Stimulated activated CD4-positive, alpha-beta T cell treated with anti-CD3 and anti-CD28 coated beads, TNF-alpha, amount 100 ng/mL, for 24 hours (primary cell): Measurements from ENCODE around the gene GABPB2.
A peak's percentile ranks its signal among the peaks of the same experiment; 100 is the strongest.

Experiments used
- DNase-seq, 3 experiments: peaks; one replicate each; pipeline ENCODE4 v3.0.0-alpha.2; 2020; ENCODE audit warnings: low read depth in 3 of 3

The GABPB2 gene

GRCh38 chr1:151133018-151133806, 62.7 kb downstream of the GABPB2 start:
- no peak for DNase-seq

- DNase-seq: no peak
Observed at GRCh38 chr1:151134396-151134795, 63.8 kb downstream of the GABPB2 start.

- DNase-seq: no peak
Observed at GRCh38 chr1:151134991-151135390, 64.4 kb downstream of the GABPB2 start.

DNA sequence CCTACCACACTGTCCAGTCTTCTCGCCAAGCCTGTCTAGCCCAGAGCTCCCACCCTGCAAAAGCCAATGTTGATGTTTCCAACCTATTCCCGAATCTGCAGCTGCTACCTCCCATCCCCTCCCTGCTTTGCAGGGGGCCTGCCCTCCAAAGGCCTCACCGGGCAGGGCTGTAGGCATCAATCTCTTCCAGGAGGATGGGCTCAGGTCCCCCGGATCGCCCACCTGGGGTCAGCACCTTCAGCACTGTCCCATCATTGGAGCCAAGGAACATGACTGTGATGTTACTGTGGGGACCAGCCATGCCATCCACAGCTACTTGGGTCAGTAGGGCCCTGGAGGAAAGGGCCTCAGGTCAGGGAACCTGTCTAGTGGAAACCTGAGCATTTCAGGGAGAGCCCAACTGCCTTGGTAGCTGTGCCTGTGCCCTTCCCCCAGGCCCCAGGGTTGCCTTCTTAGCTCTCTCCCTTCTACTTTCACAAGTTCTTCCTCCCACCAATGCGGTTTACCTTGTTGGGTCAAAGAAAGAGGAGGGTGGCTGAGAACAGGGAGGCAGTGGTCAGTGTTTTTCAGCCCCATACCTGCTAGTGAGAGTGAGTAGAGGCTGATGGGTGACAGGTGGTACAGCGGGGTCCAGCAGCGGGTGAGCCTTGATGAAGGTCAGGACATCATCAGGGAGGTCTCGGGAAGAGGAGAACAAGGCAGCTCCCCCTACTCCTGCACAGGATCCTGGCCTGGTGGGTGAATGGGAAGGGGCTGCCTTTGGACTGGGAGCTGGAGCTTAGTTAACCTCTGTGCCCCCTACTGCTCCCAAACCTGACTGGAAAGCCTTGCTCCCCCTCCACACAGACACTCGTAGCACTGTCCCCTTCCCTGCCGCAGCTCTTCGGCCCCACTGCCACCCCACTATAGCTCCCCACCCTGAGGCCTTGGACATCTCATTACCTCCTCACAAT, 65.1 kb downstream of the GABPB2 start:
- DNase-seq: no peak

GRCh38 chr1:151137789-151138188, 67.2 kb downstream of the GABPB2 start:
- no peak for DNase-seq

- no peak for DNase-seq
Observed at GRCh38 chr1:151142411-151143056, 72.0 kb downstream of the GABPB2 start.

DNA sequence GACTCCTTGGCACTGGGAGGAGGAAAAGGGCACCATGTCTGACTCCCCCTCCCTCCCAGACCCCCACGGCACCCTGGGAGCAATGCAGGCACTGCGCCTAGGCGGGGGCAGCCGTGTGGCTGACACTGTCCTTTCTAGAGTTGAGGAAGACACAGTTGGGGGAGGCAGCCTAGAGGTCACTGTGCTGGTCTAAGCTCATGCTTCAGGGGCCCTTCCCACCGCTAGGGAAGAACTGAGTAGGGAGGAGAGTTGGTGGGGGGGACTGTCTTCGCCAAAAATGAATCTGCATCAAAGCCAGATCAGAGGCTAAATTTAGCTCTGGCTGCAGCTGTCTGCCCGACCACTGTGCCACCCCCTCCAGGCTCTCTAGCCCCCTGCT, 72.5 kb downstream of the GABPB2 start:
- DNase-seq: no peak

DNA sequence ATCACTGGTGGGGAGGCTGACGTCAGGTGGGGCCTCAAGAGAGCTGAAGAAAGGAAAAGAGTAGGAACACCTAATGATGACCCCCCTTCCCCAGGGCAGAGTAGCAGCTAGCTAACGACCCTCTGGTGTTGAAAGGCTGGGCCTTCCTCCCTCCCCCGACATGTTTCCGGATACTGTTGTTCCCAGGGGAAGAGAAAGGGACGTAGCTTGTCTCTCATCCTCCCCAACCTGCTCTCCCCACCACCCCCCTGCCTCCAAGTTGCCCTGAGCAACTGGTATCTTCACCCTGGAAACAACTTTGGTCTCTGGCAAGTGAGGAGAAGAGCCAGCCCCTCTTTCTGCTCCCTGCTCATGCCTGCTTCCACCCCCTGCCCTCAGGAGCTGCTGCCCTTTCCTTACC, 73.4 kb downstream of the GABPB2 start:
- no peak for DNase-seq

DNA sequence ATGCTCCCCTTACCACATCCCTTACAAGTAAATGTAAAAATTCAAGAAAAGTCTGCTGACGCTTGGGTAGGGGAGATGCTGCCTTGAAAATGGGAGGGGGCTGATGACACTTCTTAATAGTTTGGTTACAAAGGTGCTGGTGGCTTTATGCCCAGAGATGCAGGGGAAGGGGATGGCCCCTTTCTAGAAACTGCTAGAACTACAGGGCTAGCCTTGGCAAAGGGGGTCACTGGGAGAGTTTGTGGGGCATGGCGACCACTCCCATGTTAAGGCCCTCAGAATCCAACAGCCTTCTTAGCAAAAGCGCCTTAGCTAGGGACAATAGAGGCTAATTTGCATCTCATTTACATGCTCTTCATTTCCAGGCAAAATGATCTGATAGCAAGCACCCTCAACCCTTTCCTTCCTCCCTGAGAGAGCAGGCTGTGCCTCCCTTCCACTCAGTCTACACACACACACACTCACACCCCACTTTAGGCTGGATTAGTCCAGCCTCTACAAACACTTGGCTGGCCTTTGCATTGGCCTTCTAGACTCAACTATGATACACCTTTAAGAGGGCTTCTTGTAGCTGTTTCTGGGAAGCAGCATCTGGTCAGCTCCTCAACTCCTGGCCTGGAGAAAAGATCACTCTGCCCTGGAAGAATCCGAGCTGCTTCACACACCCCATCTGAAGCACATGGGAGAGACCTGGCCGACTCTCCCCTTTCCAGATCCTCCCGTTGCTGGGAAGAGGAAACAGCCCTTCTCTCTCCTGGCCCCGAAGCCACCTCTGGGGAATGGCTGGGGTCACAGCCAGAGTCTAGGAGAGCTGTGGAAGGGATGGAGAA, 74.1 kb downstream of the GABPB2 start:
- DNase-seq: no peak

GRCh38 chr1:151145304-151146071, 74.9 kb downstream of the GABPB2 start:
- DNase-seq: no peak

- DNase-seq: no peak
Observed at GRCh38 chr1:151146072-151146411, 75.5 kb downstream of the GABPB2 start.

DNA sequence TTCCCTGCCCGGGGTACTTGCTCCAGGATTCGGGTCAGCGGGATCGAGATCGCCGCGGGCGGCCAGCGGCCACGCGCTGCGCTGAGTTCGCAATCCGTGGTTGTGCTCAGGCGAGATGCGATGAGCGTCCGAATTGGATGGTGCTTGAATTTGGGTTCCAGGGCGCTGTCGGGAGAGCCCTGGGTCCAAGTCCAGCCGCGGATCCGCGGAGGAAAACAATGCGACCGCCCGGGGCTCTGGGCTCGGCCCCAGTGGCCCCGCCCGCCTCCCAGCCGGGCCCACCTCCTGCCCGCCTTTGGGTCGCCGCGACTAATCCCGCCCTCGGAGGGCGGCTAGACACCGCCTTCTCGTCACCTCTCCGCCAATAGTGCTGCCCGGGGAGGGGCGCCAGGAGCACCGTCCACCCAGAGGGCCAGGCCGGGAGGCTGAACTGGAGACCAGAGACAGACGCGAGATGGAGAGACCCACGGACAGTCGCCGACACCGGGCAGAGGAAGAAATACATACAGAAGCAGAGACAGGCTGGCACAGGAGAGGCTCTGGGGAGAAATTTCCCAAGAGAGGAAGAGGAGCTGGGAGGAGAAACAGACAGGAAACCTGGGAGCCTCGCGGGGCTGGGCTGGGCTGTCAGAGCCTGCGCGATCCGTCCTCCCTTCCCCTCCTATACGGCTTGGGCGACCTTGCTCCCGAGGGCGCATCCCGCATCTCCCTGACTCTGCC, 76.0 kb downstream of the GABPB2 start, which contains the start of gene SEMA6C:
TSS of gene SEMA6C (minus strand) at position 220 of the 720 bp plus-strand sequence. CDS start 4,010 bp downstream, outside the sequence.
- peak; percentile 72 to 89 (median 74) for DNase-seq

DNA sequence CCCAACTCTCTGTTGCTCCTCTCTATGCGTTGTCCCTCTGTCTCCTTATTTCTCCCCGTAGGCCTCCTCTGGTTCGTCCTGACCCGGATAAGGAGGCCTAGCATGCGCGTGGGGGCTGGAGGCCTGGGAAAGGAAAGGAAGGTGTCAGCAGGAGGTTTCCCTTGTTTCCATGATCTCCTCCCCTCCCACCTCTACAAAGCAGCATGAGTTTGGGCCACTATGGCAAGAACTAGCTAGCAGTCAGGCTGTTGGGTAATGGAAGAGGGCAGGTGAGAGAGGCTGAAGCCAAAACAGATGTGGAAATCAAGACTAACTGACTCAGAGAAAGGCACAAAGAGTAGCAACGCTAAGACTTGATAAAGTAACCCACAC, 76.6 kb downstream of the GABPB2 start:
- no peak for DNase-seq

GRCh38 chr1:151147665-151148064, 77.1 kb downstream of the GABPB2 start:
- DNase-seq: no peak

DNA sequence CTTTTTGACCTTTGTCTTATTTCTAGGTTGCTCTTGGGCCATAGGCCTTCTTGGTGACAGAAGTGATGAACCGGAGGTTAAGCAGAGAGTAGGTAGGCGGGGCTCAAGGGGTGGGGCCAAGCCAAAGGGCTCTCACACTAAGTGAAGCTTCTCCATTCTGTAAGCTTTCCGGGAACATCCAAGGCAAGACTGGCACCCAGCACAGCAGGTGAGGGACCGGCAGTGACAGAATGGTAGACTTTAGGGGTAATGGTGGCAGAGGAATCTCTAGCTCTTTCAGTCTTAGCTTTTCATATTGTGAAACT, 85.9 kb downstream of the GABPB2 start, which contains the start of gene TNFAIP8L2:
TSS of gene TNFAIP8L2 (plus strand) at position 135 of the 305 bp plus-strand sequence. CDS start 2,049 bp downstream, outside the sequence.
- DNase-seq: peak; percentile 54 to 86 (median 62)

DNA sequence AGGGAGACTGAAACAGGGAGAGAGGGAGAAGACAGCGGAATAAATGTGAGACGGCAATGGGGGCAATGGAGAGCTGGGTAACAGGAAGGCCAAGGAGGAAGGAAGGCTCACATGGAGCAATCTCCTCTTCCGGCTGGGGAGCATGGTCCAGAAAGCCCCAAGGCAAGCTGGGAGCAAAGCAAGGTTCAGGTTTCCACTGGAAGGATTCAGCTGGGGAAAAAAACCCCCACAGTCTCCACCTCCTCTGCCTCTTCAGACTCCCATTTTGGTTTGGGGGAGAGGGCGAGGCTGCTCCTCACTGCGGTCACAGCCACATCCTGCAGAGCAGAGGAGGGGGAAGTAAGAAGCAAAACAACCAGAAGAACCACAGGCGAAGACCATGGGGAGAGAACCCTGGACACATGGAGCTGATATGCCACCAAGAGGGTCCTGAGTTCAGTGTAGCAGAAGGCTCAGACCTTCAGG, 86.5 kb downstream of the GABPB2 start:
- peak in 1 of 3 experiments; percentile 68 for DNase-seq

DNA sequence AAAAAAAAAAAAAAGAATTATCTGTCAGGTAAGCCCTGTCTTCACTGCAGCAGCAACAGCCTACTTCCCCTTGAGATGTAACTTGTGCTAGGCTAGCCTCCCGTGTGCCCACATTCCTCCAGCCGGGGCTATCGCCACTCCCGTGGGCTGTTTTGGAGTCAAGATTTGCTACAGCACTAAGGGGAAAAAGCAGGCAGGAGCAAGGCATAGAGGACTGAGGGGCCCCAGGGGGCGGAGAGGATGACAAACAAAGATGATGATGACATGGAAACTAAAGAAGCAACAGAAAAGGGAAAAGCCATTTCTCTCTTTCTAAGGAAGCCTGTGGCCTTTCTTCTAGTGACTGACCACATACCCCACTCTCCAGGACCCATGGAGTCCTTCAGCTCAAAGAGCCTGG, 87.8 kb downstream of the GABPB2 start:
- DNase-seq: peak in 1 of 3 experiments; percentile 70

DNA sequence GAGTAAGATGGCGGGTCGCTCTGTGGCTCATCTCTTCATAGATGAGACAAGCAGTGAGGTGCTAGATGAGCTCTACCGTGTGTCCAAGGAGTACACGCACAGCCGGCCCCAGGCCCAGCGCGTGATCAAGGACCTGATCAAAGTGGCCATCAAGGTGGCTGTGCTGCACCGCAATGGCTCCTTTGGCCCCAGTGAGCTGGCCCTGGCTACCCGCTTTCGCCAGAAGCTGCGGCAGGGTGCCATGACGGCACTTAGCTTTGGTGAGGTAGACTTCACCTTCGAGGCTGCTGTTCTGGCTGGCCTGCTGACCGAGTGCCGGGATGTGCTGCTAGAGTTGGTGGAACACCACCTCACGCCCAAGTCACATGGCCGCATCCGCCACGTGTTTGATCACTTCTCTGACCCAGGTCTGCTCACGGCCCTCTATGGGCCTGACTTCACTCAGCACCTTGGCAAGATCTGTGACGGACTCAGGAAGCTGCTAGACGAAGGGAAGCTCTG, 88.2 kb downstream of the GABPB2 start:
- no peak for DNase-seq

GRCh38 chr1:151159373-151159772, 88.8 kb downstream of the GABPB2 start:
- DNase-seq: no peak
